GM19240 (cell line): ENCODE measurements around the gene SHISA9.

Experiments used
- DNase-seq: peaks from one replicate; pipeline ENCODE4 v3.0.0; 2011; ENCODE audit warnings: low spot score; ENCODE audit not compliant: insufficient read length

SHISA9 gene

GRCh38 chr16:13262270-13263090 is 361.1 kb downstream of the SHISA9 start:
- no peak for DNase-seq

DNA sequence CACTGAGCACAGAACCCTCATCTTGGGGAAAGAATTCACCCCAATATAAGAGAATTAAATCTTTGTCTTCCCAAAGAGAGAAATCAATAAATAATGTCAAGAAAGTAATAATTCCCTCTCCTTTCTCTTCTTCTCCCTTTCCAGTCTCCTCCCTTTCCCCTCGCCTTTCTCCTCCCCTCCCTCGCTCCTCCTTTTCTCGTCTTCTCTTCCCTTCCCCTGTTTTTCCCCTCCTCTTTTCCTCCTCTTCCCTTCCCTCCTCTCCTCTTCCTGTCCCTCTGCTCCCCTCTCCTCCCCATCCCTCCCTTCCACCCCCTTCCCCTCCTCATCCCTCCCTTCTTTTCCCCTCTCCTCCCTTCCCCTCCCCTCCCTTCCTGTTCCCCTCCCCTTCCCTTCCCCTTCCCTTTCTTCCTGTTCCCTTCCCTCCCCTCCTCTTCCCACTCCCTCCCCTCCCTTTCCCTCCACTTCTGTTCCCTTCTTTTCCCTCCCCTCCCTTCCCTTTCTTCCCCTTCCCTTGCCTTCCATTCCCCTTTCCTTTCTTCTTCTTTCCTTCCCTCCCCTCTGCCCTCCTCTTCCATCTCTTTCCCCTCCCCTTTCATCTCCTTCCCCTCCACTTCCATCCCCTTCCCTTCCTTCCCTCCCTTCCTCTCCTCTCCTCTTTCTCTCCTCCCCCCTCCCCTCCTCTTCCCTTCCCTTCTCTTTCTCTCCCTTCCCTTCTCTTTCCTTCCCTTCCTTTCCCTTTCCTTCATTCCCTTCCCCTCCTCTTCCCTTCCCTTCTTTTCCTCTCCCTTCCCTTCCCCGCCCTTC is 363.6 kb downstream of the SHISA9 start:
- no peak for DNase-seq

GRCh38 chr16:13269359-13269758 is 368.0 kb downstream of the SHISA9 start:
- no peak for DNase-seq

DNA sequence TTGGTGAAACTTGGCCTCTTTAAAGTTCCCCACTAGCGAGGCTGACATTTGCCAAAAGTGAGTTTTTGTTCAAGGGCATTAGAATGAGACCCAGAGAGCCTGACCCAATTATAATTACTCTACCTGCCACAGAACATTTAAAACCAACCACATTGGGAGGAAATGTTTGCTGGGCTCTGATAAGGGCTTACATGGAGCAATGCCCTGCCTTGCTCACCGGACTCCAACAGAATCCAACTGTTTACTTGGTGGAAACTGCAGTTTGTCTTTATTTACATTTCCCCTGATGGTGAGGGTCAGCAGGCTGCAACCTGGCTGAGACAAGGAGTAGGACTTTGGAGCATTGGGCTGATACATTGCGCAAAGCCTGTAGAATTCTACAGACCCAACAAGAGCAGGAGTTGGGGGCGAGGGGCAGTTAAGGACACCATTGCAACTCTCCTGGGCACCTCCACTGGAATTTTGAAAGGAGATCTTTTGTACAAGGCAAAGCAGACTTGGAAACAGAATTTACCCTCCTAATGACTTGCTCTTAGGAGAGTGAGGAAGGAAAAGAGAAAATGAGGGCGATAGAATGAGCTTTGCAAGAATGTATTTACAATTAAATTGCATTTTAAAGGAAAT is 368.6 kb downstream of the SHISA9 start:
- no peak for DNase-seq

DNA sequence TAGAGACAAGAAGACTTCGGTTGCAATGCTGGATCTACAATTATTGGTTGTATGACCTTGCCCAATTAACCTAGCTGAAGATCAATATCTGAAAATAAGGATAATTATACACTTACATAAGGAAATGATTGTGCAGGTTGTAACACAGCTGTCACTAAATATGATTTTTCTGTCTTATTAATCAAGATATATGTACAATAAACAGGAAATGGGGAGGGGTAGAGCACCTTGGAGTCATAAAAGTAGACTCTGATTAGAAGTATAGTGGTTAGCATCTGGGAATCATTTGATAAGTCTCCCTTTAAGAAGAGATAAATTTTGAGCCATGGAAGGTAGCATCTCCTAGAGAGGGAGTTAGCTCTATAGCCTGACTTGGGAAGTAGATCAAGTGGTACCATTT is 369.2 kb downstream of the SHISA9 start:
- no peak for DNase-seq

DNA sequence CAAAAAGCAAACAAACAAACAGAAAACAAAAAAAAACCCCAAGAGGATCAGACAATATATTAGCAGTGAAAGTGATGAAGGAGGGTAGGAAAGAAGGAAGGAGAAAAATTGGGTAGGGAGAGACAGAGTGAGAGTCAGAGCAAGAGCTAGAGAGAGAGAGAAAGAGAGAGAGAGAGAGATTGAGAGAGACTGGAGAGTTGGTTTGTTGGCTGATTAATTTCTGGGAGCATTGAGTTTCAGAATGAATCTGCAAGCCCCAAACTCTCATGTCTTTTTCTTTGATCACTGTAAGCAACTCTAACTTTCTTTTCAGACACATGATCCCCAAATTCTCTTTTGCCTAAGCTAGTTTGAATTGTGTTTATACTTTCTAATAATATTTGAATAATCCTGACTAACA is 388.1 kb downstream of the SHISA9 start:
- no peak for DNase-seq
